GM23338 (cell line): Measurements from ENCODE around the gene TRPC4AP.

Experiments
- CREB1 ChIP-seq: fragments of 250-450 bp; sonication (Bioruptor Pico); IDR thresholded peaks from 2 replicates; pipeline ENCODE4 v1.5.0; 2020; ENCODE audit warnings: low read depth, mild to moderate bottlenecking, moderate library complexity
- CTCF ChIP-seq, 2 experiments: fragments of 200-600 bp in 1 of 2; sonication (generic) in 1 of 2; conservative IDR thresholded peaks; 2 replicates each; pipeline versions ENCODE4 v1.5.1 to v1.6.1; 2016 to 2017; ENCODE audit warnings: antibody characterized with exemption in 2 of 2, low read depth in 2 of 2, mild to moderate bottlenecking in 2 of 2, moderate library complexity in 1 of 2
- ETS1 ChIP-seq: IDR thresholded peaks from 2 replicates; pipeline ENCODE4 v1.6.1; 2016; ENCODE audit warnings: antibody characterized with exemption
- EZH2 ChIP-seq: fragments of 200-600 bp; sonication (generic); IDR thresholded peaks from one replicate; pipeline ENCODE4 v1.8.0; 2017; ENCODE audit warnings: antibody characterized with exemption, mild to moderate bottlenecking, low read depth; ENCODE audit not compliant: unreplicated experiment
- EZH2phosphoT487 ChIP-seq: fragments of 200-600 bp; sonication (generic); IDR thresholded peaks from one replicate; pipeline ENCODE4 v1.8.1; 2018; ENCODE audit warnings: antibody characterized with exemption; ENCODE audit not compliant: unreplicated experiment
- JUNB ChIP-seq: IDR thresholded peaks from one replicate; pipeline ENCODE4 v1.6.1; 2016; ENCODE audit warnings: antibody characterized with exemption; ENCODE audit not compliant: unreplicated experiment
- POLR2AphosphoS5 ChIP-seq: IDR thresholded peaks from 2 replicates; pipeline ENCODE4 v1.6.1; 2016; ENCODE audit warnings: antibody characterized with exemption, low read depth
- REST ChIP-seq: IDR thresholded peaks from one replicate; pipeline ENCODE4 v1.6.1; 2018; ENCODE audit warnings: antibody characterized with exemption; ENCODE audit not compliant: unreplicated experiment
- STAT1 ChIP-seq: IDR thresholded peaks from one replicate; pipeline ENCODE4 v1.6.1; 2016; ENCODE audit warnings: antibody characterized with exemption; ENCODE audit not compliant: unreplicated experiment
- ZNF114 ChIP-seq: fragments of 250-450 bp; sonication (Bioruptor Pico); IDR thresholded peaks from 2 replicates; pipeline ENCODE4 v1.5.0; 2020; ENCODE audit warnings: mild to moderate bottlenecking, moderate library complexity
- ZNF331 ChIP-seq: fragments of 250-450 bp; sonication (Bioruptor Pico); IDR thresholded peaks from 2 replicates; pipeline ENCODE4 v1.5.0; 2020; ENCODE audit warnings: low read depth, mild to moderate bottlenecking, moderate library complexity

GRCh38 chr20:35115606-35116005 lies 23.0 kb upstream of the TRPC4AP start:
- TF ChIP-seq CTCF (conservative IDR thresholded peaks at IDR 0.05; ENCODE audit: low read depth in 2 of 2) = no peak
- TF ChIP-seq EZH2 = no peak
- no peak for TF ChIP-seq EZH2phosphoT487
- TF ChIP-seq POLR2AphosphoS5 = no peak
- TF ChIP-seq REST = no peak
- TF ChIP-seq ZNF331 (CRISPR knock-in tag) = no peak
- no peak for TF ChIP-seq CREB1 (CRISPR knock-in tag)
- no peak for TF ChIP-seq STAT1
- TF ChIP-seq JUNB = no peak
- no peak for TF ChIP-seq ETS1
- no peak for TF ChIP-seq ZNF114 (CRISPR knock-in tag)
